GM20431 (cell line): ENCODE data around the gene DAD1.

Source experiments
- in situ Hi-C: fragments of 300-500 bp; cut with MseI, MboI; formaldehyde crosslinking; loops from one replicate; pipeline ENCODE4 v1.15.0; 2020; ENCODE audit warnings: low sequenced_read_pairs; ENCODE audit not compliant: unreplicated experiment

DAD1 gene

GRCh38 chr14:22526744-22527143 is 62.3 kb downstream of the DAD1 start:
- in situ Hi-C loops, result no loop called here

- in situ Hi-C loops, result no loop called here
These were observed 62.8 kb downstream of the DAD1 start for GRCh38 chr14:22526218-22526617.

- in situ Hi-C loops, result no loop called here
These were observed 64.3 kb downstream of the DAD1 start for GRCh38 chr14:22524784-22525161.

GRCh38 chr14:22524115-22524783 is 64.8 kb downstream of the DAD1 start:
- in situ Hi-C loops, result no loop called here

- in situ Hi-C loops, result no loop called here
These were observed 65.7 kb downstream of the DAD1 start for GRCh38 chr14:22523283-22523682.

- in situ Hi-C loops, result no loop called here
These were observed 66.5 kb downstream of the DAD1 start for GRCh38 chr14:22522466-22522957.

- in situ Hi-C loops, result no loop called here
These were observed 67.4 kb downstream of the DAD1 start for GRCh38 chr14:22521449-22522239.

GRCh38 chr14:22520796-22521195 is 68.2 kb downstream of the DAD1 start:
- in situ Hi-C loops, result no loop called here

GRCh38 chr14:22519877-22520685 is 68.9 kb downstream of the DAD1 start:
- in situ Hi-C loops, result no loop called here

- in situ Hi-C loops, result no loop called here
These were observed 71.0 kb downstream of the DAD1 start for GRCh38 chr14:22518073-22518472.

- in situ Hi-C loops, result no loop called here
These were observed 71.8 kb downstream of the DAD1 start for GRCh38 chr14:22517117-22517720.

GRCh38 chr14:22515929-22516328 is 73.1 kb downstream of the DAD1 start:
- in situ Hi-C loops, result no loop called here
